HL-60 (cell line): ENCODE measurements around the gene BABAM2.

ENCODE experiments used
- DNase-seq, 2 experiments: peaks; one replicate each; pipeline ENCODE4 v3.0.0-alpha.2; 2010 to 2020; ENCODE audit warnings: low read depth in 1 of 2, low spot score in 1 of 2
- H3K27ac ChIP-seq: fragments of 250-450 bp; sonication (Bioruptor Pico); replicated peaks from 2 replicates; pipeline ENCODE4 v1.5.1; 2020; ENCODE audit warnings: mild to moderate bottlenecking, moderate library complexity
- H3K27me3 ChIP-seq: fragments of 250-450 bp; sonication (Bioruptor Pico); 2 replicates; pipeline ENCODE4 v1.5.1; 2021; ENCODE audit warnings: mild to moderate bottlenecking, moderate library complexity; ENCODE audit not compliant: insufficient read depth, poor library complexity, severe bottlenecking
- H3K4me3 ChIP-seq: replicated peaks from 2 replicates; pipeline ENCODE4 v1.5.1; 2011; ENCODE audit warnings: mild to moderate bottlenecking, control low read depth, low read length; ENCODE audit not compliant: insufficient read depth
- GABPA ChIP-seq: IDR thresholded peaks from 2 replicates; pipeline ENCODE4 v1.6.1; 2012; ENCODE audit warnings: low read depth
- POLR2AphosphoS5 ChIP-seq: IDR thresholded peaks from 2 replicates; pipeline ENCODE4 v1.6.1; 2012; ENCODE audit warnings: low read depth
- SPI1 ChIP-seq: IDR thresholded peaks from 2 replicates; pipeline ENCODE4 v1.6.1; 2012; ENCODE audit warnings: low read depth, mild to moderate bottlenecking, borderline replicate concordance
- TF ChIP-seq, protein P1 (sequence below): IDR thresholded peaks from one replicate; pipeline ENCODE4 v1.5.1; 2011; ENCODE audit warnings: low read length, control low read depth, inconsistent platforms; ENCODE audit not compliant: insufficient read depth
- TF ChIP-seq, protein P2 (sequence below): IDR thresholded peaks from 2 replicates; pipeline ENCODE4 v1.6.1; 2012; ENCODE audit warnings: low read depth; ENCODE audit not compliant: insufficient replicate concordance

The BABAM2 gene

DNA sequence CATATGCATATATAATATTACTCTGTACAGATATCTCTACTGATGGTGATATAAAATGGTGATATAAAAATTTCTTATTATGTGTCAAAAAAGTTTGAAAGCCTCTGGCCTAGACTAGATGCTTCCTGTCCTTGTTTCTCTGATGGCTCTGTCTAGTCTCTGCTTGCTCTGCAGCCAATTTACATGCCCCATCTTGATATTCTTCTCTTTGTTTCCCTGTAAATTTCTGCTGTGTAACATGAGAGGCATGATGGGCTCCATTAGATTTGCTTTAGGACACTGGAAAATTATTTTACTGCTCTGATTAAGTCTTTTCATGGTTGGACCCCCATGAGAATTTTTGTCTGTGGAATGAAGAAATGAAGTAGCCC is 24.3 kb downstream of the BABAM2 start:
- TF ChIP-seq GABPA (no peak), SPI1 (no peak), POLR2AphosphoS5 (no peak)
- TF ChIP-seq, protein P1, sequence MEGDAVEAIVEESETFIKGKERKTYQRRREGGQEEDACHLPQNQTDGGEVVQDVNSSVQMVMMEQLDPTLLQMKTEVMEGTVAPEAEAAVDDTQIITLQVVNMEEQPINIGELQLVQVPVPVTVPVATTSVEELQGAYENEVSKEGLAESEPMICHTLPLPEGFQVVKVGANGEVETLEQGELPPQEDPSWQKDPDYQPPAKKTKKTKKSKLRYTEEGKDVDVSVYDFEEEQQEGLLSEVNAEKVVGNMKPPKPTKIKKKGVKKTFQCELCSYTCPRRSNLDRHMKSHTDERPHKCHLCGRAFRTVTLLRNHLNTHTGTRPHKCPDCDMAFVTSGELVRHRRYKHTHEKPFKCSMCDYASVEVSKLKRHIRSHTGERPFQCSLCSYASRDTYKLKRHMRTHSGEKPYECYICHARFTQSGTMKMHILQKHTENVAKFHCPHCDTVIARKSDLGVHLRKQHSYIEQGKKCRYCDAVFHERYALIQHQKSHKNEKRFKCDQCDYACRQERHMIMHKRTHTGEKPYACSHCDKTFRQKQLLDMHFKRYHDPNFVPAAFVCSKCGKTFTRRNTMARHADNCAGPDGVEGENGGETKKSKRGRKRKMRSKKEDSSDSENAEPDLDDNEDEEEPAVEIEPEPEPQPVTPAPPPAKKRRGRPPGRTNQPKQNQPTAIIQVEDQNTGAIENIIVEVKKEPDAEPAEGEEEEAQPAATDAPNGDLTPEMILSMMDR, result no peak
- TF ChIP-seq, protein P2, sequence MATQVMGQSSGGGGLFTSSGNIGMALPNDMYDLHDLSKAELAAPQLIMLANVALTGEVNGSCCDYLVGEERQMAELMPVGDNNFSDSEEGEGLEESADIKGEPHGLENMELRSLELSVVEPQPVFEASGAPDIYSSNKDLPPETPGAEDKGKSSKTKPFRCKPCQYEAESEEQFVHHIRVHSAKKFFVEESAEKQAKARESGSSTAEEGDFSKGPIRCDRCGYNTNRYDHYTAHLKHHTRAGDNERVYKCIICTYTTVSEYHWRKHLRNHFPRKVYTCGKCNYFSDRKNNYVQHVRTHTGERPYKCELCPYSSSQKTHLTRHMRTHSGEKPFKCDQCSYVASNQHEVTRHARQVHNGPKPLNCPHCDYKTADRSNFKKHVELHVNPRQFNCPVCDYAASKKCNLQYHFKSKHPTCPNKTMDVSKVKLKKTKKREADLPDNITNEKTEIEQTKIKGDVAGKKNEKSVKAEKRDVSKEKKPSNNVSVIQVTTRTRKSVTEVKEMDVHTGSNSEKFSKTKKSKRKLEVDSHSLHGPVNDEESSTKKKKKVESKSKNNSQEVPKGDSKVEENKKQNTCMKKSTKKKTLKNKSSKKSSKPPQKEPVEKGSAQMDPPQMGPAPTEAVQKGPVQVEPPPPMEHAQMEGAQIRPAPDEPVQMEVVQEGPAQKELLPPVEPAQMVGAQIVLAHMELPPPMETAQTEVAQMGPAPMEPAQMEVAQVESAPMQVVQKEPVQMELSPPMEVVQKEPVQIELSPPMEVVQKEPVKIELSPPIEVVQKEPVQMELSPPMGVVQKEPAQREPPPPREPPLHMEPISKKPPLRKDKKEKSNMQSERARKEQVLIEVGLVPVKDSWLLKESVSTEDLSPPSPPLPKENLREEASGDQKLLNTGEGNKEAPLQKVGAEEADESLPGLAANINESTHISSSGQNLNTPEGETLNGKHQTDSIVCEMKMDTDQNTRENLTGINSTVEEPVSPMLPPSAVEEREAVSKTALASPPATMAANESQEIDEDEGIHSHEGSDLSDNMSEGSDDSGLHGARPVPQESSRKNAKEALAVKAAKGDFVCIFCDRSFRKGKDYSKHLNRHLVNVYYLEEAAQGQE, result no peak
- H3K27me3 ChIP-seq, result no peaks in the 10 kb centered on the region
- no peak overlapping the region for H3K27ac ChIP-seq
- no peak overlapping the region for H3K4me3 ChIP-seq
- DNase-seq, result no peak

DNA sequence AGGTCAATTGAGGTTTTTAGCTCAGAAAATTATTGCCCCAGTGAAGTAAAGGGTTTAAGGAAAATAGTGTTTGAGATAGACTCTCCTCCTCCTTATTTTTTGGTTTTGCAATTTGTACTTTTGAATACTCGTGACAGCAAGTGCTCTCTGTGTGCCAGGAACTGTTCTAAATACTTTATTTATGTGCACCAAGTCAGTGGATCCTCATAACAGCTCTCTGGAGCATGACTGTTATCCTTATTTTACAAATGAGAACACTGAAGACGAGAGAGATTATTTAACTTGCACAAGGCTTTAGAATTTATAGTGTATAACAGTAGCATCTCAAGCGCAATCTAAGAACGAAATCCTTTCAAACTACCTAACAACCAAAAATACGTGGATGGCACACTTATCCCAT is 24.7 kb downstream of the BABAM2 start:
- no peak for DNase-seq
- TF ChIP-seq GABPA (no peak), POLR2AphosphoS5 (no peak), SPI1 (no peak)
- TF ChIP-seq, protein P1, result no peak
- TF ChIP-seq, protein P2, result no peak
- Histone ChIP-seq H3K27ac (no peak overlapping the region), H3K27me3 (no peaks in the 10 kb centered on the region), H3K4me3 (no peak overlapping the region)

DNA sequence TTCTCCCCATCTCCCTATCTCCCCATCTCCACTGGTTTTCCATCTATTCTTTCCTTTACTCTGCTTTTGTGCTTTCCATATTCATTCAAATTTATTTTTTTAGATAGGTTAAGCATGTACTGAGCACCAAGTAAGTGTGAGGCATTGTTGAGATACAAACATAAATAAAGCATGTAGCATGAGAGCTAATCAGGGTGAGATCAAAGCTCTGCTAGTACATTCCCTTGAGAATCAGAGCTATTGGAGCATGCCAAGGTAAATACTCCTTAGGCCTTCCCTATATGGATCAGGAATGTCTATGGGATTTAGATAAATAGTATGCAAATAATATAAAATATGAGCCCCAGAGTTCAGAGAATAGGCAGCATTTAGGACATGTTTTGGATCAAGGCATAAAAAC is 25.3 kb downstream of the BABAM2 start:
- Histone ChIP-seq H3K27me3 (no peaks in the 10 kb centered on the region), H3K4me3 (no peak overlapping the region), H3K27ac (no peak overlapping the region)
- TF ChIP-seq, protein P1, result no peak
- no peak for TF ChIP-seq SPI1
- TF ChIP-seq POLR2AphosphoS5, result no peak
- TF ChIP-seq GABPA, result no peak
- TF ChIP-seq, protein P2, result no peak
- DNase-seq, result no peak
